ENCODE results near the gene DLGAP5.
A peak's percentile ranks its signal among the peaks of the same experiment; 100 is the strongest.

The DLGAP5 gene

GRCh38 chr14:55191203-55192053 is at the start of gene DLGAP5:
TSS of gene DLGAP5 (minus strand) at chr14:55191585. CDS start at chr14:55189179, 2,406 bp downstream.
- DNase-seq, result peak; percentile 90

GRCh38 chr14:55240526-55241178 is 49.3 kb upstream of the DLGAP5 start:
- DNase-seq, result no peak

GRCh38 chr14:55239320-55239719 is 47.9 kb upstream of the DLGAP5 start:
- DNase-seq, result no peak

- DNase-seq, result no peak
Measured at GRCh38 chr14:55238019-55238680, 46.8 kb upstream of the DLGAP5 start.

- no peak for DNase-seq
Measured at GRCh38 chr14:55233591-55233990, 42.2 kb upstream of the DLGAP5 start.

- no peak for DNase-seq
Measured at GRCh38 chr14:55228261-55228660, 36.9 kb upstream of the DLGAP5 start.

GRCh38 chr14:55223364-55223763 is 32.0 kb upstream of the DLGAP5 start:
- no peak for DNase-seq

- no peak for DNase-seq
Measured at GRCh38 chr14:55221968-55222367, 30.6 kb upstream of the DLGAP5 start.

- no peak for DNase-seq
Measured at GRCh38 chr14:55221186-55221585, 29.8 kb upstream of the DLGAP5 start.

- DNase-seq, result no peak
Measured at GRCh38 chr14:55220230-55220629, 28.8 kb upstream of the DLGAP5 start.

- no peak for DNase-seq
Measured at GRCh38 chr14:55212634-55213033, 21.2 kb upstream of the DLGAP5 start.

GRCh38 chr14:55207832-55208231 is 16.4 kb upstream of the DLGAP5 start:
- no peak for DNase-seq

- no peak for DNase-seq
Measured at GRCh38 chr14:55206175-55206693, 14.8 kb upstream of the DLGAP5 start.

- DNase-seq, result no peak
Measured at GRCh38 chr14:55201219-55202101, 10.1 kb upstream of the DLGAP5 start.

- no peak for DNase-seq
Measured at GRCh38 chr14:55200651-55201050, 9.3 kb upstream of the DLGAP5 start.

- no peak for DNase-seq
Measured at GRCh38 chr14:55198749-55199148, 7.4 kb upstream of the DLGAP5 start.

GRCh38 chr14:55194656-55195355 is 3.4 kb upstream of the DLGAP5 start:
- DNase-seq, result no peak

GRCh38 chr14:55192054-55192621 is 753 bp upstream of the DLGAP5 start:
- DNase-seq, result no peak

- no peak for DNase-seq
Measured at GRCh38 chr14:55190906-55191202, 531 bp downstream of the DLGAP5 start.

- no peak for DNase-seq
Measured at GRCh38 chr14:55188686-55189295, 2.6 kb downstream of the DLGAP5 start.

GRCh38 chr14:55180434-55180833 is 11.0 kb downstream of the DLGAP5 start:
- no peak for DNase-seq

All from activated CD8-positive, alpha-beta memory T cell treated with anti-CD3 and anti-CD28 coated beads, Interleukin-2, amount 50 U/mL, for 48 hours (primary cell).